NCI-H748 (cell line): ENCODE data around the gene SLC13A4.
"Not testable (repeated sequence)": the region's sequence is repeated elsewhere in the genome, so short reads cannot be mapped to it uniquely, and the experiment has no call there.

ENCODE experiments used
- DNase-seq: peaks from one replicate; lab custom pipeline; 2025; ENCODE audit not compliant: unreplicated experiment; lab: John Stamatoyannopoulos, UW

SLC13A4 gene

DNA sequence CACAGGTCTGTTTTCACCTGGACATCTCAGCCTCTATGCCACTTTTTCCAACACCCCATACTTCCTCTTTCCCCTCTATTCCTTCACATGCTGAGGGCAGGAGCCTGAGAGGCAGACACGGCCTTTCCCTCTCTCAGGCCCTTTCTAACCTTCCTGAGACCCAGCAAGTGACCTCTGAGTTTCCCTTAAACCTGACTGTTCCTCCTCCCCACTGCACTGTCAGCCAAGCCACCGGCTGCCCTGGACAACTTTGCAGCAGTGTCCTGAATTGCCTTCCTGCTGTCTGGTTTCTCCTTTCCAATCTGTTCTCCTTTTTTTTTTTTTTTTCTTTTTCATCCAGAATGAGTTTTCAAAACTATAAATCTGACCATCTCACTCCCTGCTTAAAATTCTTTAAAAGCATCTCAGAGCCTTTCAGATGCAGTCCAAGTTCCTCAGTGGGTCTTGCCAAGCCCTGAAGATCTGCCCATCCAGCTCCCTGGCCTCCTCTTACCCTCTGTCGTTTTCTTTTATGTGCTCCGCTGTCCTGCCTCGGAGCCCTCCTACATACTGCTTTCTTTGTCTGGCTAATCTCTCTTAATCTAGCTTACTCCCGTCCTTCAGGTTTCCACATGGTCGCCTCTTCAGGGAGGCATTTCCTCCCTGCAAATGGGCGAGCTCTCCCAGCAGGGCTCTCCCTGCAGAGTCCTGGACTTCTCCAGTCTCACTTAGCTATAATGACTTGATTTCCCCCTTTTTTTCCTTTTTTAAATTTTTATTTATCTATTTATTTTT, 30.5 kb downstream of the SLC13A4 start:
- DNase-seq, result no peak

DNA sequence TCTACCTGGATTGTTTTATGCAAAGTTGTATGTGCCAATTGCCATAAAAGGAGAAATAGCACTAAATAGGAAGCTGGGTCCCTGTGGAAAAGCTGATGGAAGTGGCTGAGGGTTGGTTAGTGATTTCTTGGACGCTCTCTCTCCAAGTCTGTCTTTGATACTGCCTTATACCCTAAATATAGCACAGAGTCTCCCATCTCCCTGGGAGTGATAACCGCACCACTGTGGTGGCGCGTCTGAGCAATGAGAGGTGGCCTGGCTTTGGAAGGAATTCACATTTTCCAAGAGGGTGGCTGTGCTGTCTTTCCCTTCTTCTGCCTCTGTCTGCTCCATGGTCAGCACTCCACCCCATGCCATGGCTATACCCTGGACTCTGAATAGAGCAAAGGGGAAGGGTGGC, 34.4 kb downstream of the SLC13A4 start:
- DNase-seq, result no peak

DNA sequence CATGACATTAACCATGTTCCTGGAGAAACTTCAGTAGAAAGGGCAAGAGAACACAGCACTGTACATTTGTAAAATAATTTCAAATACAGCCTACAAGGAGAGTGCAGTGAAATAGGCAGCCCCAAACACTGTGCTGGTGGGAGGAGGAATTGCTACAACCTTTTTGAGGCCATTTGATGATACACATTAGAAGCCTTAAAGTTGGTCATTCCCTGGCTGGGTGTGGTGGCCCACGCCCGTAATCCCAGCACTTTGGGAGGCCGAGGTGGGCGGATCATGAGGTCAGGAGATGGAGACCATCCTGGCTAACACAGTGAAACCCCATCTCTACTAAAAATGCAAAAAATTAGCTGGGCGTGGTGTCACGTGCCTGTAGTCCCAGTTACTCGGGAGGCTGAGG, 35.4 kb downstream of the SLC13A4 start:
- not testable (repeated sequence) for DNase-seq

DNA sequence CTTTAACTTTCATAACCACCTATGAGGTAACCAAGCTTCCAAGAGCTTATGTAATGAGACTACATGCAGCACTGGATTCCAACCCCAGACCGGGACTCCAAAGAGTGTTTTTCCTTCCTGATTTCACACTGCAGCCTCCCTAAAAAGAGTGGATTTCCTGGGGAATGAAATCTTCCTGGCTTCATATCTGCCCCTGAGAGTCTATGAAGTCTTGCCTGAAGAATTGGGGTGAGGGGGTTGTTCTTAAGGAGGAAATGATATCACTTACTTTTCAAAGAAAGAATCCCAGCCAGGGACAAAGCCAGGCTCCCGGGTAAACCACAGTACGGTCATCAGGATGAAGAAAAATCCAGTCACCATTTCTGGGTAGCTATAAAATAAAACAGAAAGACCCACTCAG, 35.9 kb downstream of the SLC13A4 start:
- DNase-seq, result no peak

DNA sequence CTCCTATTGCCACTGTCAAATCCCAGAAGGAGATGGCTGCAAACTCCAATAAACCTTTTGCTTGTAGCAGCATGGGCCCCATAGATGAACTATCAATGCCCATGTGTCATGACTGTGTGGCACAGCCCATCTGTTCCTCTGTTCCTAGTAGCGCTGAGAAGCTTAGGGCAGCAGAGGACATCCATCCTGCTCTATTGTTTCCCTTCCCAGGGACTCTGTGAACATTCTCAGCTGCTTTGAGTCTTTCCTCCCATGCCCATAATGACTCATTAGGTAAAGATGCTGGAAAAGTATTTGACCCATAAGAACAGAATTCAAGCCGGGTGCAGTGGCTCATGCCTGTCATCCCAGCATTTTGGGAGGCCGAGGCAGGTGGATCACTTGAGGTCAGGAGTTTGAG, 37.4 kb downstream of the SLC13A4 start:
- DNase-seq, result no peak

DNA sequence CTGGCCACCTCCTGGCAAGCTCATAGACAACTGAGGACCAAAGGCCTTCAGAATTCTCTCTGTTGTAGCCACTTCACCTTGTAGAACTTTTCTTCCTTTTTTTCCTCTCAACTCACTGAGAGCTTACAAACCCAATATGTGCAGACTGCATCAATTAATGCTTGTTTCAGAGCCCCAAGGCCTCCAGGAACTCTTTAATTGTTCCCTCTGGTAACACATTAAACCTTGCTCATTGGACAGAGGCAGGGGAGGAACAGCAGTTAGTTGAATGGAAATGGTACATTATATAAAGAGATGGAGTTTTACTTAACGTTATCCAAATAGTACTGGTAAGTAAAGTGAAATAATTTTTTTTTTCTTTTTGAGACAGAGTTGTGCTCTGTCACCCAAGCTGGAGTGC, 40.5 kb downstream of the SLC13A4 start:
- no peak for DNase-seq

DNA sequence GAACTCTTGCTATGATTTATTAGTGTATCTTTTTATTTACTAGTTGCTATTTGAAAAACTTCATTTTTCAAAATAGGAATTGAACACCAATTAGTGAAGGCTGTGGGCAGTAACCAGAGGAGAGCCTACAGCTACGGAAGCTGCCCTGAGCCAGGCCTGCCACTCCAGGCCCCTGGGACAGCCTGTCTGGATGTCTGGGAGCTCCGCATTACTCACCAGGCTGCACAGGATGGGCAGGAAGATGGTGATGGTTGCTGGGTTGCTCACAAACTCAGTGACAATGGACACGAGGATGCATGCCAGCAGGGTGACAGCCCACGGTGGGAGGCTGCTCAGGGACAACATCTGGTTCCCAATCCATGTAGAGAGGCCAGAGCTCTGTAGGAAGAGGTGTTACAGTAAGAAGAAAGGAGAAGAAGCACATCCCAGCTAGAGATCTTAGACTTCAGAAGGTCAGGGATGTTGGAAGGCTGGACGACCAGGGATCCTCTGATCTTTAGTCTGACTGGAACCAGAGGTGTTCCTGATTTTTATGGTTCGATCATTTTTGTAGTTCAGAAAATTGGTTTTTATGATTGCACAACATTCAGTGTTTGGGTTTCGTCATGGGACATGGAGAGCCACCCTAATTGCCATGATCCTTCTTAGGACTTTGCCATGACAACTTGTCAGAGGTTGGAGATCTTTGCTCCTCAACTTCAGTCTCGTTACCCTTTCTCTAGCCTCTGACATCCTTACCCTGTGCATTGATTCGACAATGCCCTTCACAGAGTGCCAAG, 42.5 kb downstream of the SLC13A4 start:
- DNase-seq, result no peak

DNA sequence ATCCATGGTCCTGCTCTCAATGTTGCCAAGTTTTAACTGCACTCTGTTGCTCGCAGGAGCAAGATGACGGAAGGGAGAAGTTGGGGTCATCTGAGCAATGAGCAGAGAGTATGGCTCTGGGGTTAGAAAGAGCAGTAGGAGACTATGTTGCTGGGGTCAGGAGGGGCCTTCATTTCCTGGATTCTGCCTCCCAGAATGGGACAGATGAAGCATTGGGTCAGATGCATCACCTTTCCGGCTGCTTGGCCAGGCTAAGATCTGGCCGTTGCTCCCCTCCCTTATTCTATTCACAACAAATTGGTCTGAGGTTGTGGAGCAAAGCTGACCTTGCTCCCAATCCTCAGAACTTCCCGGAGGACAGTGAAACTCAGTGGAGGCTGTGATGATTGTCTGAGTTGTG, 43.3 kb downstream of the SLC13A4 start:
- DNase-seq, result no peak

DNA sequence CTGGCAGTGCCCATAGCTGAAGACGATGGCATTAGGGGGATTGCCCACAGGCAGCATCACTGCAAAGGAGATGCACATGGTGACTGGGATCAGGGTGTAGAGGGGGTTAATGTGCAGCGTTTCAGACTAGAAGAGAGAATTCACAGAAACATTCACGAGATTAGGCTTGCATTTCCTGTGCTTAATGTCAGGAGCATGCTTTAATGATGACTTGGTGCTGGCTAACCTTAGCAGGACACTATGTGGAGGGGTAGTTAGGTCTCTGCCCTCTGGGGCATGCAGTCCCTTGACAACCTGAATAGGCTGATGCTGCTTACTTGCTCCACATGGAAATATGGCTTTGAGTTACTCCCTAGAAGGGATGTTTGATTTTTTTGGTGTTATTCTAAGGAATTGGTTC, 43.9 kb downstream of the SLC13A4 start:
- no peak for DNase-seq

DNA sequence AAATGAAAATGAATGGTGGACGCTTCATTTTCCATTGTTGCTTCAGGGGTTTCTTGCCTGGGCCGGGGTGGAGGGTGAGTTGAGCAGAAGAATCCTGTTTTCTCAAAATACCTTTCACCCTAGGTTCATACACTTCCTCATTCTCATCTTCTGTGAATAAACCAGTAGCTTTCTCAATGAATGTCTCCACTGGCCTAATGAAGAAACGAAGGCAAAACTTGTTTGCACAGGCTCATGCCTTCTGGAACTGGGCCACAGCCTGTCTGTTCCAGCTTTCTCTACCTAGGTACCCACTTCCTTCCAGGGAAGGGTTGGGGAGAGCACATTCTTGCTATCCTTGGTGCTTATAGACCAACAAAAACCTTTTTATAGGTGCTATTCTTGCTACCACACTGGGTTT, 44.4 kb downstream of the SLC13A4 start:
- no peak for DNase-seq

DNA sequence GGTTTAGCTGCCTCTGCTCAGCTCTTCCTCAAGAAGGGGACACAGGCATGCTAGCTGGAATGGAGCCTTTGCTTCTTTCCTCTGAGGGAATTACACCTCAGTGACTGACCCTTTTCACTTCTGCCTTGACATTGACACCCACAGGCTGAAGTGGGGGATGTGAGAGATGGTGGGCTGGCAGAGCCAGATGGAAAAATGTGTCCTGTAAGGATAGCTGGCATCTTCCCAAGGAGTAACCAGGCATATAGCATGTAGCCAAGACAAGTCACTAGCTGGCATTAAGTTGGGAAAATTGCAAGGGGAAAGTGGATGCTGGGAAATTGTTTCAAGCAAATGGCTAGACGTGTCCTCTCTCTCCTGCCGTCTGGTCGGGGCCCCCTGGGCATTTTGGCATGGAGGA, 45.8 kb downstream of the SLC13A4 start:
- DNase-seq, result no peak

DNA sequence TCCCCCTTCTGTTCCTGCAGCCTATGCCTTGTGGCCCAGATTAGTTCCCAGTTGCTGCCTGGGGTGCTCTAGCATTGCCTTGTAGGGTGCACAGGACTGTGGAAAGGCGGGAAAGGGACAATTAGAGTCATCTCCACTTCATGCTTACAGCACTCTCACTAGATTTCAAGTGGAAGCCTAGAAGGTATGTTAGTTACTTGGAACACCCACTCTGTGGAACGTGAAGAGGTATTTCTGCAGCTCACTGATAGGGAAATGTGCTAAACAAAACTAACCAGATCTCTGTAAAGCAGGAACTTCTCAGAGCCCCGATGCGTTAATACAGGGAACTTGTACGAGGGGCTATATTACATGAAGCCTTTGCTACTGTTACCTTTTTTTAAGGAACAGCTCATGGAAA, 46.2 kb downstream of the SLC13A4 start:
- DNase-seq, result no peak

DNA sequence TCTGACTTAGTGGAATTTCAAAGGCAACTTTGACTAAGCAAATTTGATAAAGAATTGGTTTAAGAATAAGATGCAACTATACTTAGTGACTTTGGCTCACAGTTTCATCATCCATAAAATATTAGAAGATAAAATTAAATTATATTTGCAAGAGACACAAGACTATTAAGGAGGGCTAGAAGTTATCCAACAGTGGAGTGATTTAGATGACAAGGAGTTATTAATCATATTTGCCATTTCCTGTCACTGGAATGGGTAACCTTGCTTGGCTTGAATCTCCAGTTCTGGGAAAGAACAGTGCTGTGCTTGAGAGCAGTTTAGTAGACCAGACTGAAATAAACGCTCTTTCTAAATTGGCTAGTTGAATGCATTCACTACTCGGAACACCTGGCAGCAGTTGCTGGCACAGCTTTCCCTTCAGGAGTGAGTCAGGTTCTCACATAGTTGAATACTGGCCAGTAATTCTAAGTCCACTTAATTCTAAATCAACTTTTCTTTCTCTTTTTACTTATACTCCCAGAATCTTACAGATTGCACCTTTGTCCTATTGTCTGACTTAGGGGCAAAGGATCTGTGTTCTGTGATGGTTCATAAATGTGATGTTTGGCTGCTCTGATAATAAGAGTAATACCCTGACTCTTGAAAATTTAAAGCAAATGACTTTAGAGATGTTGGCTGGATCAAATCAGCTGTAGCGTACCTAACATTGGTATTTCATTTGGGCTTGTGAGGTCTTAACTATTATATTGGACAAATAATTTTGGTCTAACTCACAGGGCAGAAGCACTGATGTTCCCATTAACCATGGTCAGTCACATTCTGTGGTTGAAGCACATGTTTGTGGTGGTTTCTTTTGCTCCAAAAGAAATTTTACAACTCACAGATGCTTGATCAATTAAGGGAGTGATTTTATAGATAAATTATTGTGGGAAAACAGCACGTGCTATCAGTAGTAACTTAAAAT, 49.1 kb downstream of the SLC13A4 start:
- DNase-seq, result no peak

DNA sequence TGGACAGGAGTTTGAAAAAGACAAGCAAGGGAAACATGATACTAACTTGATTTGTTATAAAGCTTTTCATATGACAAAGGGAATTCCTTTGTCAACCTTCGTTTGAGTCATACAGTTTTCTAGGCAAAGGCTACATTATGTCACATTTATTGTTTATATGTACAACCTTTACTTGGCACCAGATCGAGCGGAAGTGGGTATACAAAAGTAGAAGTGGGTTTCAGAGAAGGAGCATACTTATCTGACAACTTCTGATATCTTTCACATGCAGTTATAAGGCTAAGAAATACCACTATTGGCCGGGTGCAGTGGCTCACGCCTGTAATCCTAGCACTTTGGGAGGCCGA, 54.7 kb downstream of the SLC13A4 start:
- DNase-seq, result no peak

DNA sequence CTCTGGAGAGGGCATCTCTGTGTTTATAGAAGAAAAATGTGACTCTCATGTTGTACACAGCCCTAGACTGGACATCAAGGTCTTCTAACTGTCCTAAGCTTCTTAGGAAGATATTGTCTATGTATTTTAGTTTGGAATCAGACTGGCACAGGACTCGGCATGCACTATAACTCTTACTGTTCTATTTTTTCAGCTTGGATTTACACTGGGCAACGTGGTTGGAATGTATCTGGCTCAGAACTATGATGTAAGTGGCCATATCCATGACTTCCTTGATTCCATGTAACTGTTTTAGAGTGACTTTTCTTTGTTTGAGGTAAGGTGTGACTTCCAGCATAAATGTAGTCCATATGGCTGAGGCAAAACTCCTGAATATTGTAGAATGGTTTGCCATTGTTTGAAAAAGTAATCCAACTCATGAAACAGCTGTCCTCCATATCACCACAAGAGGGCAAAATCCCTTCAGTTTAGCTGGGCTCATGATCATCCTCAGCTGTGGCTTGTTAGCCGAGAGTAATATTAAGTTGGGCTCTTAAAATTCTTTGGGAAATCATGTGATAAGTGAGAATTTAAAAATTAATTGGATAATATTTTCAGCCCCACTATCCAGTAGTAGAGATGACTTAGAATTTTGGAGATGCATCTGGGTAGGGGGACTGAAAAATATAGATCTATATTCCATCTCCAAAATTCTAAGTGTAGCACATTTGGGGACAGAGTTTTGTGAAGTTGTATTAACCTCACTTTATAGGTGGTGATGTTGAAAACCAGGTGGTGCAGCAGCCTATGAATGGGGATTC, 55.2 kb downstream of the SLC13A4 start:
- peak; percentile 69 for DNase-seq

DNA sequence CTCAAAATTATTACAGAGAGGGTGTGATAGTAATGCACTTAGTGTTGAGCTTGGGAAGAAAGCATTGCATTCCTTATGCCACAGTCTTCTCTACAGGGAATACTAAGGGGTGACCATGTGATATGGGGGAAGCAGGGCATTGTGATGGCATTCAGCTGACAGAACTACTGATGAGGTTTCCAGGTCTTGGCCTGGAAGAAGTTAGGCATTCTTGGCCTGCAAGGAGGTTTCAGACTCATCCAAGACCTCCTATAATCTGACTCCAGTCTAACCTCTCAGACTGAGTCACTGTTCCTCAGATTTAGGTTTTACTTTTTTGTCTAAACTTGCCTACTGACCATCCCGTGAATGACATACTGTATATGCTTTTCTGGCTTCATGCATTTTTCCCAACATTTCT, 57.8 kb downstream of the SLC13A4 start:
- no peak for DNase-seq

DNA sequence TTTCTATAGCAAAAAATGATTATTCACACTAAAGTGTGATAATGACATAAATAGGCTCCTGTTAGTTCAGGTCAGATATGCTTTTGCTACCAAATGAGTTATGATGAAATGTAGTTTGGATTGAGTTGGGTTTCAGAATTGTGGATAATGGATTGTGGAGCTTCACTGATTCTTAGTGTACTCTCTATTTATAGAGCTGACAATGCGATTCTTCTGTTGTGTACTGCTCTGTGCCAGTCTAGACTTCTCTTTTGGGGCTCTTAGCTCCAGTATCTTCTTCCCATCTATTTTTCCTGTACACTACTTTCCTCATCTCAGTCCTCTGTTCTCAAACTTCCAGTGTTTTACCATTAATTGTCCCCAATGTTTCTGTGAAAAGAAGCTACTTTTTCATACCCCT, 58.2 kb downstream of the SLC13A4 start:
- no peak for DNase-seq

DNA sequence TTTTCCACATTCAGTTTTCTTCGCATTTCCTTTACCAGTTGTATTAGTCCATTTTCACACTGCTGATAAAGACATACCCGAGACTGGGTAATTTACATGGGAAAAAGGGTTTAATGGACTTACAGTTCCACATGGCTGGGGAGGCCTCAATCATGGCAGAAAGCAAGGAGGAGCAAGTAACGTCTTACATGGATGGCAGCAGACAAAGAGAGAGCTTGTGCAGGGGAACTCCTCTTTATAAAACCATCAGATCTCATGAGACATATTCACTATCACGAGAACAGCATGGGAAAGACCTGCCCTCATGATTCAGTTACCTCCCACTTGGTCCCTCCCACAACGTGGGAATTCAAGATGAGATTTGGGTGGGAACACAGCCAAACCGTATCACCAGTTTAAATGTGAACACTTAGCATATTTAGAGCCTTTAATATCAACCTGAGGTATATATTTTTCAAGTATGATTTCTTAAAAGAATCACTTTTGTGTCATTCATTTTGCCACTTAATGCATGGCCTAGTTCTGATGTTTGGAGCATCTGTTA, 59.1 kb downstream of the SLC13A4 start:
- DNase-seq, result not testable (repeated sequence)

DNA sequence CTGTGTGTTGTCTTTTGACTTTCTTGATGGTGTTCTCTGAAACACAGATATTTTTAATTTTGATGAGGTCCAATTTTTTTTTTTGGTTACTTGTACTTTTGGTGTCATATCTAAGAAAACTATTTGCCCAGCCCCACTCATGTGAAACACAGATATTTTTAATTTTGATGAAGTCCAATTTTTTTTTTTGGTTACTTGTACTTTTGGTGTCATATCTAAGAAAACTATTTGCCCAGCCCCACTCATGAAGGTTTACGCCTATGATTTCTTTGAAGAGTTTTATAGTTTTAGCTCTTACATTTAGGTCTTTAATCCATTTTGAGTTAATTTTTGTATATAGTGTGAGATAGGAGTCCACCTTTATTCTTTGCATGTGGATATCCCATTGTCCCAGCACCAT, 60.4 kb downstream of the SLC13A4 start:
- not testable (repeated sequence) for DNase-seq

DNA sequence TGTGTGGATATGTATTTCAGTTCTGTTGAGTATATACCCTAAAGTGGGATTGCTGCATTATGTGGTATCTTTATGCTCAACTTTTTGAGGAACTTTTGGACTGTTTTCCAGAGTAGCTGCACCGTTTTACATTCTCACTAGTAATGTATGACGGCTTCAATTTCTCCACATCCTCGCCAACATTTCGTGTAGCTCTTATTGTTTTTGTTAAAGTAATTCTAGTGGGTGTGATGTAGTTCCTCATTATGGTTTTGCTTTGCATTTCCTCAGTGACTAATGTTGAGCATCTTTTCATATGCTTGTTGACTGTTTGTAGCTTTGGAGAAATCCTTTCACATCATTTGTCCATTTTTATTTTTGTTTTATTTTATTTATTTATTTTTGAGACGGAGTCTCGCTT, 61.1 kb downstream of the SLC13A4 start:
- DNase-seq, result no peak
